Stimulated activated naive CD8-positive, alpha-beta T cell treated with anti-CD3 and anti-CD28 coated beads, Interleukin-15, Interleukin-2, amounts not matched to agents 100 ng/mL and 50 ng/mL, for 24 hours (primary cell): ENCODE data around the gene DDX60.
A peak's percentile ranks its signal among the peaks of the same experiment; 100 is the strongest.
"Not testable (repeated sequence)": the region's sequence is repeated elsewhere in the genome, so short reads cannot be mapped to it uniquely, and the experiment has no call there.

Experiments
- H3K27ac Mint-ChIP-seq: one replicate; pipeline ENCODE4 v1.8.0; 2021; ENCODE audit warnings: mild to moderate bottlenecking, mixed read lengths
- H3K27me3 Mint-ChIP-seq: one replicate; pipeline ENCODE4 v1.8.0; 2021; ENCODE audit warnings: mixed read lengths
- H3K36me3 Mint-ChIP-seq: one replicate; pipeline ENCODE4 v1.8.0; 2021; ENCODE audit warnings: low read depth, mixed read lengths
- H3K4me1 Mint-ChIP-seq: one replicate; pipeline ENCODE4 v1.8.0; 2021; ENCODE audit warnings: low read depth, mixed read lengths
- H3K4me3 Mint-ChIP-seq: one replicate; pipeline ENCODE4 v1.8.0; 2021; ENCODE audit warnings: mild to moderate bottlenecking, mixed read lengths
- H3K9me3 Mint-ChIP-seq: one replicate; pipeline ENCODE4 v1.8.0; 2021; ENCODE audit warnings: mixed read lengths

The DDX60 gene, protein sequence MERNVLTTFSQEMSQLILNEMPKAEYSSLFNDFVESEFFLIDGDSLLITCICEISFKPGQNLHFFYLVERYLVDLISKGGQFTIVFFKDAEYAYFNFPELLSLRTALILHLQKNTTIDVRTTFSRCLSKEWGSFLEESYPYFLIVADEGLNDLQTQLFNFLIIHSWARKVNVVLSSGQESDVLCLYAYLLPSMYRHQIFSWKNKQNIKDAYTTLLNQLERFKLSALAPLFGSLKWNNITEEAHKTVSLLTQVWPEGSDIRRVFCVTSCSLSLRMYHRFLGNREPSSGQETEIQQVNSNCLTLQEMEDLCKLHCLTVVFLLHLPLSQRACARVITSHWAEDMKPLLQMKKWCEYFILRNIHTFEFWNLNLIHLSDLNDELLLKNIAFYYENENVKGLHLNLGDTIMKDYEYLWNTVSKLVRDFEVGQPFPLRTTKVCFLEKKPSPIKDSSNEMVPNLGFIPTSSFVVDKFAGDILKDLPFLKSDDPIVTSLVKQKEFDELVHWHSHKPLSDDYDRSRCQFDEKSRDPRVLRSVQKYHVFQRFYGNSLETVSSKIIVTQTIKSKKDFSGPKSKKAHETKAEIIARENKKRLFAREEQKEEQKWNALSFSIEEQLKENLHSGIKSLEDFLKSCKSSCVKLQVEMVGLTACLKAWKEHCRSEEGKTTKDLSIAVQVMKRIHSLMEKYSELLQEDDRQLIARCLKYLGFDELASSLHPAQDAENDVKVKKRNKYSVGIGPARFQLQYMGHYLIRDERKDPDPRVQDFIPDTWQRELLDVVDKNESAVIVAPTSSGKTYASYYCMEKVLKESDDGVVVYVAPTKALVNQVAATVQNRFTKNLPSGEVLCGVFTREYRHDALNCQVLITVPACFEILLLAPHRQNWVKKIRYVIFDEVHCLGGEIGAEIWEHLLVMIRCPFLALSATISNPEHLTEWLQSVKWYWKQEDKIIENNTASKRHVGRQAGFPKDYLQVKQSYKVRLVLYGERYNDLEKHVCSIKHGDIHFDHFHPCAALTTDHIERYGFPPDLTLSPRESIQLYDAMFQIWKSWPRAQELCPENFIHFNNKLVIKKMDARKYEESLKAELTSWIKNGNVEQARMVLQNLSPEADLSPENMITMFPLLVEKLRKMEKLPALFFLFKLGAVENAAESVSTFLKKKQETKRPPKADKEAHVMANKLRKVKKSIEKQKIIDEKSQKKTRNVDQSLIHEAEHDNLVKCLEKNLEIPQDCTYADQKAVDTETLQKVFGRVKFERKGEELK (N-terminal part only)

GRCh38 chr4:168318266-168318895 is at the start of gene DDX60:
Gene DDX60, minus strand, starts transcription at chr4:168318752. Its CDS starts 7,493 bp downstream, at chr4:168311259.
- Mint-ChIP-seq H3K4me3 (peak within 1 kb of the TSS; percentile 88), H3K36me3 (no peaks in the 10 kb centered on the region), H3K27ac (peak within 1 kb of the TSS; percentile 94), H3K4me1 (peaks cover 49% of the 10 kb centered on the region), H3K9me3 (no peaks in the 10 kb centered on the region), H3K27me3 (no peaks in the 10 kb centered on the region)

DNA sequence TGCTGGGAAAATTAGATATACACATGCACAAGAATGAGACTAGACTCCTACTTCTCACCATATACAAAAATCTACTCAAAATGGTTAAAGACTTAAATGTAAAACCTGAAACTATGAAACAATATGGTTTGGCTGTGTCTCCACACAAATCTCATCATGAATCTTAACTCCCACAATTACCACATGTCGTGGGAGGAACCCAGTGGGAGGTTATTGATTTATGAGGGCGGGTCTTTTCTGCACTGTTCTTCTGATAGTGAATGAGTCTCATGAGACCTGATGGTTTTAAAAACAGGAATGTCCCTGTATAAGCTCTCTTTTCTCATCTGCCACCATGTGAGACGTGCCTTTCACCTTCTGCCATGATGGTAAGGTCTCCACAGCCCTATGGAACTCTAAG is 48.5 kb upstream of the DDX60 start:
- Mint-ChIP-seq H3K9me3 (peaks cover 4% of the 10 kb centered on the region), H3K36me3 (peaks cover 90% of the 10 kb centered on the region), H3K4me3 (no peak overlapping the region), H3K27me3 (no peaks in the 10 kb centered on the region), H3K27ac (no peak overlapping the region), H3K4me1 (peaks cover 4% of the 10 kb centered on the region)

GRCh38 chr4:168362025-168362401 is 43.5 kb upstream of the DDX60 start:
- peaks cover 4% of the 10 kb centered on the region for H3K4me1 Mint-ChIP-seq
- no peaks in the 10 kb centered on the region for H3K27me3 Mint-ChIP-seq
- peaks cover 5% of the 10 kb centered on the region for H3K9me3 Mint-ChIP-seq
- no peak overlapping the region for H3K27ac Mint-ChIP-seq
- H3K36me3 Mint-ChIP-seq = peaks cover 89% of the 10 kb centered on the region
- H3K4me3 Mint-ChIP-seq = no peak overlapping the region

- Mint-ChIP-seq H3K36me3 (peaks cover 92% of the 10 kb centered on the region), H3K27me3 (no peaks in the 10 kb centered on the region), H3K4me3 (no peak overlapping the region), H3K27ac (no peak overlapping the region), H3K4me1 (peaks cover 4% of the 10 kb centered on the region), H3K9me3 (peaks cover 5% of the 10 kb centered on the region)
Observed at GRCh38 chr4:168361365-168362024, 42.9 kb upstream of the DDX60 start.

GRCh38 chr4:168360271-168360670 is 41.7 kb upstream of the DDX60 start:
- Mint-ChIP-seq H3K4me1 (peaks cover 4% of the 10 kb centered on the region), H3K27me3 (no peaks in the 10 kb centered on the region), H3K9me3 (peaks cover 5% of the 10 kb centered on the region), H3K36me3 (peaks cover 90% of the 10 kb centered on the region), H3K27ac (no peak overlapping the region), H3K4me3 (no peak overlapping the region)

DNA sequence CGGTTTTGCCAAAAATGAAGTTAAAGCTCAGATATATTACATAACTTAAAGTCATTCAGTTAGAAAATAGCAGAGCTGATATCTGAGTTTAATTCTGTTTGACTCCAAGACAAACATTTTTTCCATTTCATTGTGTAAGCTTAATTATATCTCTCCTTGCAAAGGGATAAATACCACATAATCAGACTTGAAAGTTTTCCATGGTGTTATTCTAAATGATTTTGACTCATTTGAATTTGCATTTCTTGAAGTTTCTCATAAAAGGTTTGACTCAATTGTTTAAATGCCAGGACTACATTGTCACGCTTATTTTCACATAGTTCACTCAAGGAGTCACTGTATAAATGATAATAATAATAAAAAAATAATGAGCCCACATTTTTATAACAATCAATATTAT is 39.4 kb upstream of the DDX60 start:
- H3K9me3 Mint-ChIP-seq = peaks cover 10% of the 10 kb centered on the region
- H3K36me3 Mint-ChIP-seq = peaks cover 73% of the 10 kb centered on the region
- no peaks in the 10 kb centered on the region for H3K27me3 Mint-ChIP-seq
- no peaks in the 10 kb centered on the region for H3K4me1 Mint-ChIP-seq
- no peak overlapping the region for H3K4me3 Mint-ChIP-seq
- no peak overlapping the region for H3K27ac Mint-ChIP-seq

GRCh38 chr4:168353746-168354145 is 35.2 kb upstream of the DDX60 start:
- Mint-ChIP-seq H3K36me3 (peaks cover 40% of the 10 kb centered on the region), H3K9me3 (peaks cover 34% of the 10 kb centered on the region)

DNA sequence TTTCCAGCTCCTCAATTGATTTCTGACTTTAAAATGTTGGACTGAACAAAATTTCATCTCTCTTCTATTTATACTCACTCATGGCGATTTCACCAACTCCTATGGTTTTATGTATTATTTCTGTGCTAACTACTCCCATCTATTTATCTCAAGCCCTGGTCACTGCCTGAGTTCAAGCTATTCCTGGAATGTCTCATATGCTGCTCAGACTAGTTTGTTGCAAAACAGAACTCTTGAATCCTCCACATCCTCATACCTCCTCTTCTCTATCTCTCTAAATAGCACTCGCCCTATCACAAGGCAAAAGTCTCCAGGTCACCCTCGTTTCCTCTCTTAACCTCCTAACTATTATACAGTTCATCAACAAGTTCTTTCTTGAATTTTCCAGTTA is 19.0 kb upstream of the DDX60 start:
- H3K27ac Mint-ChIP-seq = no peak overlapping the region
- no peaks in the 10 kb centered on the region for H3K36me3 Mint-ChIP-seq
- peaks cover 9% of the 10 kb centered on the region for H3K9me3 Mint-ChIP-seq
- no peaks in the 10 kb centered on the region for H3K27me3 Mint-ChIP-seq
- no peak overlapping the region for H3K4me3 Mint-ChIP-seq
- no peaks in the 10 kb centered on the region for H3K4me1 Mint-ChIP-seq

More at GRCh38 chr4:168353746-168354145, 35.2 kb upstream of the DDX60 start:
- Mint-ChIP-seq H3K4me1 (no peaks in the 10 kb centered on the region), H3K4me3 (no peak overlapping the region), H3K27ac (no peak overlapping the region), H3K27me3 (no peaks in the 10 kb centered on the region)

GRCh38 chr4:168336837-168337549 is 18.4 kb upstream of the DDX60 start:
- H3K27ac Mint-ChIP-seq = no peak overlapping the region
- no peaks in the 10 kb centered on the region for H3K4me1 Mint-ChIP-seq
- H3K27me3 Mint-ChIP-seq = no peaks in the 10 kb centered on the region
- H3K36me3 Mint-ChIP-seq = no peaks in the 10 kb centered on the region
- no peak overlapping the region for H3K4me3 Mint-ChIP-seq
- H3K9me3 Mint-ChIP-seq = peaks cover 9% of the 10 kb centered on the region

- H3K27me3 Mint-ChIP-seq = no peaks in the 10 kb centered on the region
- H3K36me3 Mint-ChIP-seq = no peaks in the 10 kb centered on the region
- H3K4me1 Mint-ChIP-seq = no peaks in the 10 kb centered on the region
- no peak overlapping the region for H3K4me3 Mint-ChIP-seq
- no peak overlapping the region for H3K27ac Mint-ChIP-seq
- H3K9me3 Mint-ChIP-seq = no peaks in the 10 kb centered on the region
Observed at GRCh38 chr4:168335621-168336020, 17.1 kb upstream of the DDX60 start.

DNA sequence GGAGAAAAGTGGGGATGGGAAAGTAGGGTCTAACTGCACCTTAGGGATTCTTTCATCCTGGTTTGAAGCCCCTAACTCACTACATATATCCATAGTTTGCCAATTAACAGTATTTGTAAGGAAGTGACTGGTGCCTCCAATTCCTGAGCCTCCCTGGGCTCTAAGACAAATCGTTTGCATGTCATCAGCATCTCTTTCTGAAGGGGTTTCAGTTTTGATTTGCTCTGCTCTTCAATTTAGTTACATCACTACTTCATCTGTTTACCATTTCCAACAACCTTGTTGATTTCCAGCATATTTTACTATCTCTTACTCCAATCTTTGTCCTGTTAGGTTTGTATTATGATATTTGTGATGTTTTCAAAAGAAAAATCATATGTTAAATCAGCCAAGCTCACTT is 15.5 kb upstream of the DDX60 start:
- Mint-ChIP-seq H3K27ac (no peak overlapping the region), H3K27me3 (no peaks in the 10 kb centered on the region), H3K36me3 (no peaks in the 10 kb centered on the region), H3K4me1 (no peaks in the 10 kb centered on the region), H3K9me3 (no peaks in the 10 kb centered on the region), H3K4me3 (no peak overlapping the region)

DNA sequence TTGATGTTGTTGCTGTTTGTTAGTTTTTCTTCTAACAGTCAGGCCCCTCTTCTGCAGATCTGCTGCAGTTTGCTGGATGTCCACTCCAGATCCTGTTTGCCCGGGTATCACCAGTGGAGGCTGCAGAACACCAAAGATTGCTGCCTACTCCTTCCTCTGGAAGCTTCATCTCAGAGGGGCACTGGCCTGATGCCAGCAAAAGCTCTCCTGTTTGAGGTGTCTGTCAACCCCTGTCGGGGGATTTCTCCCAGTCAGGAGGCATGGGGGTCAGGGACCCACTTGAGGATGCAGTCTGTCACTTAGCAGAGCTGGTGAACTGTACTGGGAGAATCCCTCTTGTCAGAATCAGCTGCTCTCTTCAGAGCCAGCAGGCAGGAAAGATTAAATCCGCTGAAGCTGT is 12.0 kb upstream of the DDX60 start:
- H3K9me3 Mint-ChIP-seq, H3K36me3 Mint-ChIP-seq, H3K27ac Mint-ChIP-seq, H3K4me1 Mint-ChIP-seq, H3K27me3 Mint-ChIP-seq, H3K4me3 Mint-ChIP-seq: not testable (repeated sequence)

- no peak overlapping the region for H3K4me3 Mint-ChIP-seq
- H3K27ac Mint-ChIP-seq = no peak overlapping the region
- H3K36me3 Mint-ChIP-seq = no peaks in the 10 kb centered on the region
- no peaks in the 10 kb centered on the region for H3K9me3 Mint-ChIP-seq
- no peaks in the 10 kb centered on the region for H3K27me3 Mint-ChIP-seq
- no peaks in the 10 kb centered on the region for H3K4me1 Mint-ChIP-seq
Observed at GRCh38 chr4:168325591-168325990, 7.0 kb upstream of the DDX60 start.
